Measurements from ENCODE around the gene NPAS2.

Gene NPAS2

DNA sequence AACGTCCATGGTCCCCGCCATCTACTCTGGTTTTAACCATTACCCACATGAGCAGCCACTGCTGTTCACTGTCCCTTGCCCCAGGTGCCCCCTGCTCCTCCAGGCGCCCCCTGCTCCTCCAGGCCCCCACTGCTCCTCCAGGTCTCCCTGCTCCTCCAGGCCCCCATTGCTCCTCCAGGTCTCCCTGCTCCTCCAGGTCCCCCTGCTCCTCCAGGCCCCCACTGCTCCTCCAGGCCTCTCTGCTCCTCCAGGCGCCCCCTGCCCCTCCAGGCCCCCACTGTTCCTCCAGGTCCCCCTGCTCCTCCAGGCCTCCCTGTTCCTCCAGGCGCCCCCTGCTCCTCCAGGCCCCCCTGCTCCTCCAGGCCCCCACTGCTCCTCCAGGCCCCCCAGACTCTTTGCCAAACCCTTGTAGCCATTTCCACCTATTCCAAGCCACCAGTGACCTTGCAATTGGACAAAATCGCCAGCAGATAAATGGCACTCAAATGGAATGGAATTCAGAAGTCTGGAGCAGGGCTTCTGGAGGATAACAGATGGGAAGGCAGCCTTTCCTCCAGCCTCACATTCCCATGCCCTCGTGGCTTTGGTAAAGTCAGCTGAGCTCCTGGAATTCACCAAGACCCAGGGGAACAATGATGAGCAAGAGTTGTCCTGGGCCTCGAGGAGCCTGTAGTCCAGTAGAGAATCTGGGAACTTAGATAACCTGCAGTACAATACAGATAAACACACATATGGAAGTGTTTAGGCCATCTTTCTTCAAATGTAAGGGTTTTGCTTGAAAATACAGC lies 168.9 kb downstream of the NPAS2 start:
- DNase-seq (ENCODE audit: low read depth), result no peak

- DNase-seq (ENCODE audit: low read depth), result no peak
Observed at GRCh38 chr2:100989666-100990065, 169.7 kb downstream of the NPAS2 start.

DNA sequence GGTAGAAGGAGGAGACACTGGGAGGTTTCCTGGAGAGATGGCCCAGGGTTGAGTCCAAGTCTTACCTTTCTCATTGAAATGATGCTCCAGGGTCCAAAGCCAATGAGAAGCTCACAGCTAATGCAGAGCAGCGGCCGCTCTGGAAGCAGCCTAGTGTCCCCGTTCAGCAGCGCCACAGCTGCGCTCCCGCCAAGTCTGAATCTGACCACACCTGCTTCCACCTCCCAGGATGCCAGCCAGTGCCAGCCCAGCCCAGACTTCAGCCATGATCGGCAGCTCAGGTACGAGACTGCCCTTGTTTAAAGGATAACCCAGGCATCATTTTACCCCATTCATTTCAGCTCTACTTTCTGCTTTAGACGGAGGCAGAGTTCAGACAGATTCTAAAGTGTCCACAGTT lies 170.2 kb downstream of the NPAS2 start:
- DNase-seq (ENCODE audit: low read depth), result no peak

DNA sequence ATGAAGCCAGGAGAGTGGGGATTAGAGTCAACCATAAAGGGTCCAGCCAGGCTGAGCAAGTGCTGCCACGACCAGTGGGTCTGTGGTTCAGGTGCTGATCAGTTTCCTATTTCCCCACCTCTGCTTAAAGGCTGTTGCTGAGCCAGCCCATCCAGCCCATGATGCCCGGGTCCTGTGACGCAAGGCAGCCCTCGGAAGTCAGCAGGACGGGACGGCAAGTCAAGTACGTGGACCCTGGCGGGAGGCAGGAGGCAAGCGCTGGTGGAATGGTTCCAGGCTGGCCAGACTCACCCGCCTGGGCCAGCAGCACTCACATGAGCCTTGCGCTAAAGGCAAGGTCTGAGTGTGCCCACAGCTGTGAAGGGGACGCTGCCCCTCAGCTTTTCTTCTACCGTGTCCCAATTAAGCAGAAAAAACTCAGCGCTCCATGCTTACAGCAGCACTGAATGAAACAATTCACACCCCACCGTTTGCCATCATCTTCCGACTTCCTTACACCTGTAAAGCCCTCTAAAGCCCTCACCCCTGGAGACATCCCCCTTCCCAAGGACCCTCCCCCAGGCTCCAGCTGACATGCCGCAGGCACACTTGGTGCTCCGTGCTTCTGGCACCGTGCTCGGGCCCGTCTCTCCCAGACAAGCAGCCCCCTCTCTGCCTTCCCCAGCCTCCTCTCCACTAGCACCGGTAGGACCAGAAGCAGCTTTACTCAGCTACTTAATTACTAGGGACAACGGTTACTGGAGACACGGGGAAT lies 170.9 kb downstream of the NPAS2 start:
- no peak for DNase-seq (ENCODE audit: low read depth)

DNA sequence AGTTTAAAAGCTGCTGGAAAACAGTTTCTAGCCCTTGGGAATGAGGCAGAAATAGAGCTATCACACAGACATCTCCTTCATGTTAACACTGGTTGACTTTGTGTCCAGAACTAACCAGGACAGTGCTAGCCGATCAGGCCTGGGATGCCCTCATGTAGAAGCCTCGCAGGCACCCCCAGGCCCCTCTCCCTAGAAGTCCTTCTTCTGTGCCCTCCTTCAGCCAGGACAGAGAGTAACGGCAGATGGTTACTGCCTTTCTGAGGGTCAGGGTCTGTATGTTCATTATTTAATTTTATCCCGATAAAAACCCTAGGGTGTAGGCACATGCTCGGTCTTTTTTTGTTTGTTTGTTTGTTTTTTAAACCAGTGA lies 171.4 kb downstream of the NPAS2 start:
- no peak for DNase-seq (ENCODE audit: low read depth)

DNA sequence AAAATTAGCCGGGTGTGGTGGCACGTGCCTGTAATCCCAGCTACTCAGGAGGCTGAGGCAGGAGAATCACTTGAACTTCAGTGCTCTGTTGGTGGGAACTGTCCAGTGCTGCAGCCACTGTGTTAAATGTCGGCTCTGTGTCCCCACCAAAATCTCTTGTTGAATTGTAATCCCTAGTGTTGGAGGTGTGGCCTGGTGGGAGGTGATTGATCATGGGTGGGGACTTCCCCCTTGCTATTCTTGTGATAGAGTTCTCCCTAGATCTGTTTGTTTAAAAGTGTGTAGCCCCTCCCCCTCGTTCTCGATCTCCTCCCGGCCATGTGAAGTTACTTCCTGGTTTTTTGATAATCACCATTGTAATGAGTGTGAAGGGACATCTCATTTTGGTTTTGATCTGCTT lies 172.3 kb downstream of the NPAS2 start:
- DNase-seq (ENCODE audit: low read depth), result no peak

DNA sequence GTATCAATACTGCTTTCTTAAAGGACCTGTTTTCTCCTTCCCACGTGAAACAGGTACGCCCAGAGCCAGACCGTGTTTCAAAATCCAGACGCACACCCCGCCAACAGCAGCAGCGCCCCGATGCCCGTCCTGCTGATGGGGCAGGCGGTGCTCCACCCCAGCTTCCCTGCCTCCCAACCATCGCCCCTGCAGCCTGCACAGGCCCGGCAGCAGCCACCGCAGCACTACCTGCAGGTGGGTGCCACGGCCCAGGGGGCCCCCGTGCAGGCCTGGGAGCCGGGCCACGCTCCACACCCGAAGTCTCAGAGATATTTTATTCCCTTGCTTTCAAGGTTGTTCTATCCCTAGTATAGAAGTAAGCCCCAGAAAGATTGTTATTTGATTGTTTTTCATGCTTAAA lies 173.4 kb downstream of the NPAS2 start:
- no peak for DNase-seq (ENCODE audit: low read depth)

DNA sequence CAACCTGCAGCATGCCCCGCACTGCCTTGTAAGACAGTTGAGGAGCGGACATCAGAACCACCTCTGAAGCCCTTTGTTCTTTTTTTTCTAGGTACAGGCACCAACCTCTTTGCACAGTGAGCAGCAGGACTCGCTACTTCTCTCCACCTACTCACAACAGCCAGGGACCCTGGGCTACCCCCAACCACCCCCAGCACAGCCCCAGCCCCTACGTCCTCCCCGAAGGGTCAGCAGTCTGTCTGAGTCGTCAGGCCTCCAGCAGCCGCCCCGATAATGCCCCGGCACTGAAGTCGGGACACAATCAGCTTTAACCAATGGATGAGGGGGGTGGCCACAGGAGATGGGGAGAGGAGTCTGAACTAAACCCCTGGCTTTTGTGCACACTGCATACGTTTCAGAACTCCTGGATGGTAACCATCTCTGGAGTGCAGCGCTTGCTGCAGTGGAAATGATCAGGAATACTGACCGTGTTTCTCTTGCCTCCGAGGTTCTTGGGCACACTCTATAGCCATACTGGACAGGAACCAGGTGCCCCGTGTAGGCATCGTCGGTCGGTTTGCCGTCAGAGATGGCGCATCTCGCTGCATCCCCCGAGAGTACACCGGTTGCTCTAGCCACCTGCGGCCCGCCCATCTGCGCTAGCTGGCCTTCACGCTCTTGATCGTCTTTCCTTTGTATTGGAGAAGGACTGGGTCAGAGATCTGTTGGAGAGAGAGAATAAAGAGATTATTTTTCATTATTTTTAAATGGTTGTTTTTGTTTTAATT lies 175.6 kb downstream of the NPAS2 start:
- DNase-seq (ENCODE audit: low read depth), result no peak

- no peak for DNase-seq (ENCODE audit: low read depth)
Observed at GRCh38 chr2:100997509-100998234, 177.7 kb downstream of the NPAS2 start.

DNA sequence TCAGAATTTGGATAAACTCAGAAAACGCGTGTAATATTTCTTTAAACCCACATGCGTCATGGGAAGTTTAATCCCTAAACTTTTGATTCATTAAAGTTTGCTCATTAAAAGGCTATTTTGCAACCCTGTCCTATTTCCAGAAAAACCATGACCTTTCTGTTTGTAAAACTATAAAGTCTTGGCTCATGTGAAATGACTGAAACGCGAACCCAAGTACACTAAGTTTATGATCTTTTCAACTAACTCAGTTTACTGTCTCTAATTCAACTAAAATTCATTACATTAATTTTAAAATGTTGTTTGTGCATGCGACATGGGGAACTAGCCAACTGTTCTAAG lies 178.3 kb downstream of the NPAS2 start:
- no peak for DNase-seq (ENCODE audit: low read depth)

DNA sequence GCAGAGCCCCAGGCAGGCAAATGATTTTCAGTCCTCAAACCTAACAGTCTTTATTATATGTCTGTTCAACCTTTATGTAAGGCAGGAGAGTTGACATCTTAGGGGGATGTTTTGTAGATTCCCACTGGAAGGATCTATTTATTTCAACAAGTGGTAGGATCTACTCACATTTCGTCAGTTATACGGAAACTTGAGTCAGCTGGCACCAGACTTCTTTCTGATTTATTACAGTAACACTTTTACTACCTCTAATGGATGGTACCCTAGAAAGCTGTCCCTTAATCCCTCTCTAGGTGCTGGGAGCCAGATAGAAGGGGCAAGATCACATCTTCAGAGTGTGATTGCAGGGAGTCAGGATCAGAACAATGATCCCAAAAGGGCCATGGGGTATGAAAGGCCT lies 180.1 kb downstream of the NPAS2 start:
- DNase-seq (ENCODE audit: low read depth), result no peak

DNA sequence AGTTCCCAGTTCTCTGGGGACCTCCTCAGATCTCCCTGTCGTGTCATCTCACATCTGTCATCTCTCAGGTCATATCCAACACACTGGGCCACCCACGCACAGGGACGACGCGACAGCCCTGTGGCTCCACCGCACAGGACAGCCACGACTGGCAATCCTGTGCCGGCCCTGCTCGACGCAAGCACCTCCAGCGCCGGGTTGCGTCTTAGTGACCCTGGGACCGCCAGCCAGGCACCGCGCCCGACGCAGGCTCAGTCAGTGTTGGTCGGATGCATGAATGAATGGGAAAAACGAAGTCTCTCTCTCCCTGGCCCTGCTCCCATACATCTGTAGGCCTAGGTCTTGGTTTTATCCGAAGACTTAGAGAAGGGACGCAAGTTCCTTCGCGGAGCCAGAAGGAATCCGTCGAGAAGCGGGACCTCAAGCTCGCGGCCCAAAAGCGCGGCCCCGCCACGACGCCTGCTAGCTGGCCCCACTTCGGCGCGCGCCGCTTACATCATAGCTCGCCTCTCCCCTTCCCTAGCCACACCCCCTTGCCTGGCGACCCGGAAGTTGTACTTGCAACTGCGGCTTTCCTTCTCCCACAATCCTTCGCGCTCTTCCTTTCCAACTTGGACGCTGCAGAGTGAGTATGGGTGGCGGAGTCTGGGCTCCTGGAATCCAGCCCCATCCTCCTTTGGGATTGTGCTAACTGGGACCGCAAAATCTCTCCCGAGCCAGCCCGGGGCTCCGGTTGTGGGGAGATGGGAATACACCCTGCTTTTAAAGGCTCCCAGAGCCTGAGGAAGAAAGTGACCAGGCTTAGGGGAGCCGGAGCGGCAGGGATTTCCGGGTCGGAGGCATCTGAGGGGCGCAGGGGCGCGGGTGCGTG lies 182.0 kb downstream of the NPAS2 start, which contains the start of gene RPL31:
Gene RPL31, plus strand, starts transcription at position 599 of the 871 bp plus-strand sequence. CDS start 413 bp downstream, outside the sequence.
- DNase-seq (ENCODE audit: low read depth), result peak; percentile 97

DNA sequence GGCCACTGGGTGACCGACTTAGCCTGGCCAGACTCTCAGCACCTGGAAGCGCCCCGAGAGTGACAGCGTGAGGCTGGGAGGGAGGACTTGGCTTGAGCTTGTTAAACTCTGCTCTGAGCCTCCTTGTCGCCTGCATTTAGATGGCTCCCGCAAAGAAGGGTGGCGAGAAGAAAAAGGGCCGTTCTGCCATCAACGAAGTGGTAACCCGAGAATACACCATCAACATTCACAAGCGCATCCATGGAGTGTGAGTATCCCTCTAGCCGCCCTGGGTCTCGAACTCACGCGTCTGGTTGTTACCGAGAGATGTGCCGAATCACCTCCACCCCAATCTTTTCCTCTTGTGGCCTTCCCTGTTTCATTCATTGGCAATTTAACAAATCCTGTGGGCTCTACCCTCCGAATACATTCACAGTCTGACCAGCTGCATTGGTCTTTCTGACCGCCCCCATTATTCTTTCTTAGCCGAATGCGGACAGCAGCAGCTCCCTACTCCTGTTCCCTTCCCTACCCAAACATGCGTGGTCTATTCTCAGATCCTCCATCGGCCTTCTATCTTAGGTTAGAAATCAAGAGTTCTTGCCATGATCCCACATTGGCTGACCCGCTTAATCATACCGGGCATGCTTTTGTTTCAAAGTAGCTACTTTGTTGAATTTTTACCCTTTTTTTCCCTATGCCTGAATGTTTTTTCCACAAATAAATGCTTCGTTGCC lies 182.8 kb downstream of the NPAS2 start:
- no peak for DNase-seq (ENCODE audit: low read depth)

DNA sequence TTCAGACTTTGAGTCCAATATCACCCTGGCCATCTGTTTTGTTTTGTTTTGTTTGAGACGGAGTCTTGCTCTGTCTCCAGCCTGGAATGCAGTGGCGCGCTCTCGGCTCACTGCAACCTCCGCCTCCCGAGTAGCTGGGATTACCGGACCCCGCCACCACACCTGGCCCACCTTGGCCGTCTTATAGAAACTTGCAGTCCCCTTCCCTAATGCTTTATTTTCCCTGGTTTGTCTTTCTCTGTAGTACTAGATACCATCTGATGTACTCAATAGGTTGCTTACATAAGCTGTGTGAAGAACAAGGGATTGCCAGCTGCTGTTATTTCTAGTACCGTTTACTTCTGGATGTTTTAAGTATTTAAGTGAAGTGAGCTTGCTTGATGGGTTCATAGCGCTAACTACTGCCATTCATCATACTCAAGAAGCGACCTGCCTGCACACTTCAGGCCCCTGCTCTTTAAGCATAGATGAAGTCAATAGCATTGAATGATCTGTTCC lies 183.4 kb downstream of the NPAS2 start:
- DNase-seq (ENCODE audit: low read depth), result no peak

- no peak for DNase-seq (ENCODE audit: low read depth)
Observed at GRCh38 chr2:101004620-101005325, 184.8 kb downstream of the NPAS2 start.

GRCh38 chr2:101006065-101006715 lies 186.3 kb downstream of the NPAS2 start:
- no peak for DNase-seq (ENCODE audit: low read depth)

DNA sequence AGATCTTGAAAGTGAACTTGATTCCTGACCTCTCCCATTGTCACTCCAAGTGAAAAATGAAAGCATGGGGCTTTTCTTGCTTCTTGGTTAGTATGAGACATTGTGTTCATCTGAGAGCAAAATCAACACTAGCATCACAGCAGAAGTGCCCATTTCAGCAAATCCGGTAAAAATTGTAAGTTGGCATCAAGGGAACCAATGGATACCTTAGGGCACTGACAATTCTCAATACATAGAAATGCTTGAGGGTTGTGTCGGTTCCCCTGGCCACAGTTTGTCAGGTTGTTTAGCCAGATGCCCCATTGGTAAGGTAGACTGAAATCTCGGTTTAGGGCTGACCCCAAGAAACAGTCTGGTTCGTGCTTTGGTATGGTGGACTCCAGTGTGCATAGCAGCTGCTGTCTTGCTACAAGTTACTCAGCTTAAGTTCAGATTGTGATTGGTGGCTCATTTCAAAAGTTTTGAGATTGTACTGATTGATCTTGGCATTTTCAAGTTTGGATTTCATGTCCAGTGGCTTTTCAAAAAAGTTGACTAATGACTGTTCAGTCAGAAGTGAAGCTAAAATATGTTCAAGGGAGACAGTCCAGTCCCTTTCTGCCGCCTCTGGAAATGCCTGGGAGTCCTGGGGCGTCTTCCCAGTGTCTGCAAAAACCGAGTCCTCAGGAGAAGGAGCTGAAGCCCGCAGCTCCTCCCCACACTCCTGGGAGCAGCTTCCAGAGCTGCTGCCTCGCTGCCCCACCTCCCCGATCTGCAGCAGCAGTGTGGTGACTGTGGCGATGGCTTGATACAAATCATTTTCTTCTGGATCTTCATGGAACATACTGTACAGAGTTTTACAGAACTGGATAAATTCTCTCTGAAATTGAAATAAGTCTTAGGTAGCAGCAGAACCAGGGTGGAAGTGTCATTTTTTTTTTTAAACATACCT lies 187.7 kb downstream of the NPAS2 start:
- no peak for DNase-seq (ENCODE audit: low read depth)

- no peak for DNase-seq (ENCODE audit: low read depth)
Observed at GRCh38 chr2:101011152-101011551, 191.2 kb downstream of the NPAS2 start.

Data from fibroblast of the conjunctiva (primary cell).